ACC112 (cell line): ENCODE measurements around the gene ANKRD9.

Source experiments
- H2AFZ ChIP-seq: fragments of 200-600 bp; sonication (generic); one replicate; pipeline ENCODE4 v1.6.0; 2017; ENCODE audit warnings: antibody characterized with exemption, low read length; ENCODE audit not compliant: unreplicated experiment
- H3K27ac ChIP-seq: fragments of 200-600 bp; sonication (generic); 2 replicates; pipeline ENCODE4 v1.5.1; 2014; ENCODE audit warnings: low read depth, mild to moderate bottlenecking, antibody characterized with exemption, low read length, moderate library complexity
- H3K27me3 ChIP-seq: fragments of 200-600 bp; sonication (generic); 2 replicates; pipeline ENCODE4 v1.6.1; 2014; ENCODE audit warnings: mild to moderate bottlenecking, antibody characterized with exemption, low read length, moderate library complexity, mixed read lengths; ENCODE audit not compliant: insufficient read depth
- H3K36me3 ChIP-seq: fragments of 200-600 bp; sonication (generic); 2 replicates; pipeline ENCODE4 v1.6.1; 2016; ENCODE audit warnings: mild to moderate bottlenecking, antibody characterized with exemption, low read length, moderate library complexity, mixed read lengths; ENCODE audit not compliant: insufficient read depth
- H3K4me1 ChIP-seq: fragments of 200-600 bp; sonication (generic); one replicate; pipeline ENCODE4 v1.6.1; 2016; ENCODE audit warnings: low read length, mixed read lengths; ENCODE audit not compliant: insufficient read depth, unreplicated experiment, control insufficient read depth
- H3K4me3 ChIP-seq: fragments of 200-600 bp; sonication (generic); 2 replicates; pipeline ENCODE4 v1.5.1; 2014; ENCODE audit warnings: mild to moderate bottlenecking, low read depth, low read length
- H3K79me2 ChIP-seq: fragments of 200-600 bp; sonication (generic); one replicate; pipeline ENCODE4 v1.6.0; 2016; ENCODE audit warnings: low read length; ENCODE audit not compliant: control insufficient read depth, unreplicated experiment, insufficient read depth

Gene ANKRD9

GRCh38 chr14:102484316-102484715, 25.3 kb downstream of the ANKRD9 start:
- no peaks in the 10 kb centered on the region for H3K27me3 ChIP-seq
- no peak overlapping the region for H3K27ac ChIP-seq
- H3K36me3 ChIP-seq = no peaks in the 10 kb centered on the region
- no peak overlapping the region for H3K4me3 ChIP-seq
- H2AFZ ChIP-seq = no peak overlapping the region
- H3K4me1 ChIP-seq = peaks cover 15% of the 10 kb centered on the region
- H3K79me2 ChIP-seq = no peaks in the 10 kb centered on the region

DNA sequence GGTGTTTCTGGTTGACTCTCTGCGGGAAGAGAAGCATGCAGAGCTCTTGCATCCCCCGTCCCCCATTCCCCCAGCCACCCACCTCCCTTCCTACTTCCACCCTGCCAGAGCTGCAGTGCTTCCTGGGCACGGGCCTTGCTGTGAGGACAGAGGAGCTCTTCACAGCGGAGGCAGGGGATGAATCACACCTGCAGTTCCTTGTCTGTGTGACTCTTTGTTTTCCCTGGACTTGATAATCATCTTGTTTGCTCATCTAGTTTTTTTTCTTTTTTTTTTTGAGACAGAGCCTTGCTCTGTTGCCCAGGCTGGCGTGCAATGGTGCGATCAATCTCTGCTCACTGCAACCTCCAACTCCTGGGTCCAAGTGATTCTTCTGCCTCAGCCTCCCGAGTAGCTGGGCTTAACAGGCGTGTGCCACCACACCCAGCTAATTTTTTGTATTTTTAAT, 27.8 kb downstream of the ANKRD9 start:
- H3K79me2 ChIP-seq = no peaks in the 10 kb centered on the region
- H3K4me3 ChIP-seq = no peak overlapping the region
- no peak overlapping the region for H2AFZ ChIP-seq
- no peak overlapping the region for H3K27ac ChIP-seq
- peaks cover 15% of the 10 kb centered on the region for H3K4me1 ChIP-seq
- no peaks in the 10 kb centered on the region for H3K27me3 ChIP-seq
- no peaks in the 10 kb centered on the region for H3K36me3 ChIP-seq

GRCh38 chr14:102481371-102481770, 28.2 kb downstream of the ANKRD9 start:
- no peaks in the 10 kb centered on the region for H3K27me3 ChIP-seq
- H3K79me2 ChIP-seq = no peaks in the 10 kb centered on the region
- H3K4me3 ChIP-seq = no peak overlapping the region
- no peak overlapping the region for H2AFZ ChIP-seq
- H3K27ac ChIP-seq = no peak overlapping the region
- H3K36me3 ChIP-seq = no peaks in the 10 kb centered on the region
- H3K4me1 ChIP-seq = peaks cover 15% of the 10 kb centered on the region

DNA sequence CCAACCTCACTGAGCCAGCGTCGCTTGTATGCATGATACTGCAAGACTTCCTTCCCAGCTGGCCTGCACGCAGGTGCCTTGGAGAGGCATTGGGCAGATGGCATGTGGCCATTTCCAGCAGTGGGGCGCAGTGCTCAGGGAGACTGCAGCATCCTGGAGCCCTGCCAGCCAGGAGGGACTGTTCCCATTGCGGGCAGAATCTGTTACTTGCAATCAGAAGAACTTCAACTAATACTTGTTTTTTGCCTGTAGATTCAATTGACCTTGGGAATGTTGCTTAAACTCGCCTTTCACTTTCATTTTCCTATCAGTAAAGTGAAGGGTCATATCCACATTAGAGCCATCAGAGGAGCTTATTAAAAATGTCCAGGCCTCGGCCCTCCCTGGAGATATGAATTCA, 29.8 kb downstream of the ANKRD9 start:
- Histone ChIP-seq H3K27me3 (no peaks in the 10 kb centered on the region), H3K27ac (no peak overlapping the region), H3K4me3 (no peak overlapping the region), H3K79me2 (no peaks in the 10 kb centered on the region), H3K4me1 (peaks cover 15% of the 10 kb centered on the region), H2AFZ (no peak overlapping the region), H3K36me3 (no peaks in the 10 kb centered on the region)

- Histone ChIP-seq H3K27ac (no peak overlapping the region), H3K36me3 (no peaks in the 10 kb centered on the region), H3K79me2 (no peaks in the 10 kb centered on the region), H3K4me3 (no peak overlapping the region), H3K4me1 (peaks cover 15% of the 10 kb centered on the region), H2AFZ (no peak overlapping the region), H3K27me3 (no peaks in the 10 kb centered on the region)
These were observed 30.5 kb downstream of the ANKRD9 start for GRCh38 chr14:102479107-102479506.

GRCh38 chr14:102474934-102475333, 34.6 kb downstream of the ANKRD9 start:
- no peaks in the 10 kb centered on the region for H3K4me1 ChIP-seq
- no peaks in the 10 kb centered on the region for H3K27me3 ChIP-seq
- no peak overlapping the region for H3K4me3 ChIP-seq
- H2AFZ ChIP-seq = no peak overlapping the region
- H3K36me3 ChIP-seq = peaks cover 2% of the 10 kb centered on the region; the same call in 1 of the 2 replicates
- H3K79me2 ChIP-seq = no peaks in the 10 kb centered on the region
- H3K27ac ChIP-seq = no peak overlapping the region

DNA sequence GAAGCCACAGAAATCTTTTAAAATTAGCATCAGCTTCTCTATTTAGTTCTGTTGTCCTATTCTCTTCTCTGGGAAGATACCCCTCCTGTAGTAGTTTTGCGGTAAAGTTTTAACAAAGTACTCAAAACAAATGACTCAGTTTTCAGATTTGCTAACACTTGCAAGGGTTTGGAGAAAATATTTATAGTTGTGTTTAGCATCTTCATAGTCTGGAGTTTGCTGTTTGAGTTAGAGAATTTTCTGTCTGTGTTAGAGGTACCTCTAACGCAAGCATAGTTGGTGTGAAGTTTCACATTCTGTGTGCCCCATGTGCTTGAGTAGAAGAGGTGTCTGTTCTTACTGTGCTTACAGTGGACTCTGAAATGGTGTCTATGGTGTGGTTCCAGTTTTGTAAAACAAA, 36.0 kb downstream of the ANKRD9 start:
- no peaks in the 10 kb centered on the region for H3K4me1 ChIP-seq
- no peaks in the 10 kb centered on the region for H3K27me3 ChIP-seq
- H3K36me3 ChIP-seq = peaks cover 11% of the 10 kb centered on the region
- no peak overlapping the region for H3K27ac ChIP-seq
- H3K4me3 ChIP-seq = no peak overlapping the region
- H2AFZ ChIP-seq = no peak overlapping the region
- H3K79me2 ChIP-seq = no peaks in the 10 kb centered on the region

DNA sequence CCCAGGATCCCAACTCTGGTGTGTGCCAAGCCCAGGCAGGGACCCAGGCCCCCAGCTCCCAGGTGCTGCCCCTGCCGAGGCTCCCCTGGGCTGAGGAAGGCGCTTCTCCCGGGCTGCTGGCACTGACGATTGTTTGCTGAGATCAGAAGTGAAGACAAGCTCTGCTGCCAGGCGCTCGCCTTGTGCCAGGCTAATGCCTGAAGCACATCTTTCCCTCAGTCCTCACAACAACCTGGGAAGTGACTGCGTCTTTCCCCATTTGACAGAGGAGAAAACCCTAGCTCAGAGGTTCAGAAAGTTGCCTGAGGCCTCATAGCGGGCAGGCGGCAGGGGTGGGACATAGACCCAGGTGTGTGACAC, 36.8 kb downstream of the ANKRD9 start:
- no peak overlapping the region for H3K27ac ChIP-seq

DNA sequence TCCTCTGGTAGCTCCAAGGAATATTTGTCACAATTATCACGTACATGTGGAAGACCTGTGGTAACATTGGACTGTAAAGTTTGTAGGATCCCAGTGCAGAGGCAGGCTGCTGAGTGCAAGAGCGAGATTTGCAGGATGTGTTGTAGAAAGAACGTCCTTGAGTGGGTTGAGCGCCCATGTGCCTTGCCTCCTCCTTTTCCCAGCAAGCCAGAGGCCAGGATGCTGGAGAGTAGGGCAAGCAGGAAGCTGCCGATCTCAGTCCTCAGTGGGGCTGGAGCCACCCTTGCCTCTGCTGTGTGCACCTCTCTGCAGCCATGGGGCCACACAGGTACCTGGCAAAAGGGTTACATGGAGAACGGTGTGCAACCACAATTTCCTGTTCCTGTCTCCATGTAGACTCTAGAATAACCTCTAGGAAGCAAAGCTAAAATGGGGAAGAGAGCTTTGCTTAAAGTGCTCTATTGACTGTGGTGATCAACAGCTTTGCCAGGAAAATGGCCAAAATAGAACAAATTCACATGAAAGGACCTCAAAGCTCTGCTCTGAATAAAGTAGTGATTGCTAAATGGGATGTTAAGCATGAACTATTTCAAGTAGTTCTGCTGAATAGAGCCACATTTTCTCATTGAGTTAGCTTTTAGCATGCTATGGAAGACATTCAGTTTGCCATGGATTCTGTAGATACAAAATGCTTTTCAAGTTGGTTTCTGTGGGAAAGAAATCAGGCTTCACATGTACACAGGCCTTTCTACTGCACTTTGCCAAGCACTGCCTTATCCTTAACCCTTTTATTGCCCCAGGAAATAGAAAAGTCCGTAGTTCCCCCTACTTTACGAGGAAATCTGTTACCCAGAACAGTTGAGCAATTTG, 37.4 kb downstream of the ANKRD9 start:
- H3K36me3 ChIP-seq = peaks cover 14% of the 10 kb centered on the region
- H3K27me3 ChIP-seq = no peaks in the 10 kb centered on the region
- H2AFZ ChIP-seq = no peak overlapping the region
- H3K4me1 ChIP-seq = no peaks in the 10 kb centered on the region
- H3K27ac ChIP-seq = no peak overlapping the region
- no peaks in the 10 kb centered on the region for H3K79me2 ChIP-seq
- no peak overlapping the region for H3K4me3 ChIP-seq

More for the DNA sequence above, 36.8 kb downstream of the ANKRD9 start:
- peaks cover 14% of the 10 kb centered on the region for H3K36me3 ChIP-seq
- H3K4me3 ChIP-seq = no peak overlapping the region
- H3K79me2 ChIP-seq = no peaks in the 10 kb centered on the region
- H3K27me3 ChIP-seq = no peaks in the 10 kb centered on the region
- no peaks in the 10 kb centered on the region for H3K4me1 ChIP-seq
- no peak overlapping the region for H2AFZ ChIP-seq

- no peak overlapping the region for H2AFZ ChIP-seq
- H3K36me3 ChIP-seq = peaks cover 20% of the 10 kb centered on the region
- no peak overlapping the region for H3K27ac ChIP-seq
- no peak overlapping the region for H3K4me3 ChIP-seq
- no peaks in the 10 kb centered on the region for H3K27me3 ChIP-seq
- no peaks in the 10 kb centered on the region for H3K4me1 ChIP-seq
- H3K79me2 ChIP-seq = no peaks in the 10 kb centered on the region
These were observed 40.3 kb downstream of the ANKRD9 start for GRCh38 chr14:102469261-102469660.

DNA sequence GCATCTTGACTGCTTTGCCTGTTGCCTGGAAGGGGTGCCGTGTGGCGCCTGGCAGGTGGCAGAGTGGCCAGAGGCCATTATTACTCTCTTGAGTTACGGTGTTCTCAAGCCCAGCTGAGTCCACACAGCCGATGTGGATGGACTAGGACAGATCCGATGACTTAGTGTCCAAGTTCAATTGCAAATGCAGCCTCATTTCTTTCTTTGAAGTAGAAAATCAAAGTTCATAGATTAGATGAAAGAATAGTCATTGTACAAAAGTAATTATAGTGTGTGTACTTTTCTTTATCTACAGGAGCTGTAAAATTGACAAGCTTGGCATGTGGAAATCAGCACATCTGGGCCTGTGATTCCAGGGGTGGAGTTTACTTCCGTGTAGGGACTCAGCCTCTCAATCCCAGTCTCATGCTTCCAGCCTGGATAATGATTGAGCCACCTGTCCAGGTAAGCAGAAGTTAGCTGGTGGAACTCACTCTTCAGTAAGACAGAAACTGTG, 44.7 kb downstream of the ANKRD9 start:
- Histone ChIP-seq H3K36me3 (peaks cover 21% of the 10 kb centered on the region), H3K27me3 (no peaks in the 10 kb centered on the region), H3K4me1 (no peaks in the 10 kb centered on the region), H3K27ac (no peak overlapping the region), H3K4me3 (no peak overlapping the region), H3K79me2 (no peaks in the 10 kb centered on the region), H2AFZ (no peak overlapping the region)
